Measurements from ENCODE around the gene VANGL2. TPM values are rescaled to one million over a fixed set of nuclear protein-coding genes. Genes with fewer than 3 reads are reported as not detected.

VANGL2 gene
- polyA plus RNA-seq, 2 donors, result 4.5 to 6.8 TPM

GRCh38 chr1:160410406-160411005, 10.1 kb downstream of the VANGL2 start:
- no peak overlapping the region for H3K27ac ChIP-seq (ENCODE audit: low read depth in 2 of 2, low read length in 1 of 2)
- H3K9me3 ChIP-seq (ENCODE audit: control insufficient read depth in 2 of 2, insufficient read depth in 1 of 2, low read depth in 1 of 2, low read length in 1 of 2), result no peaks in the 10 kb centered on the region
- H3K27me3 ChIP-seq (ENCODE audit: control insufficient read depth in 1 of 2, insufficient read depth in 2 of 2, low read length in 2 of 2), result no peaks in the 10 kb centered on the region
- H3K4me1 ChIP-seq (ENCODE audit: control insufficient read depth in 2 of 2, insufficient read depth in 2 of 2, low read length in 1 of 2), result peaks cover 11 to 30% of the 10 kb centered on the region in 2 donors
- H3K36me3 ChIP-seq (ENCODE audit: control insufficient read depth in 2 of 2, insufficient read depth in 2 of 2, low read length in 1 of 2), result no peaks in the 10 kb centered on the region
- WGBS, 2 donors, result 64 to 73% methylated on average over 19 of the region's 19 CpGs
- no peak overlapping the region for H3K4me3 ChIP-seq (ENCODE audit: low read depth in 1 of 2, low read length in 2 of 2)

GRCh38 chr1:160411271-160412027, 11.1 kb downstream of the VANGL2 start:
- no peaks in the 10 kb centered on the region for H3K36me3 ChIP-seq (ENCODE audit: control insufficient read depth in 2 of 2, insufficient read depth in 2 of 2, low read length in 1 of 2)
- H3K27ac ChIP-seq (ENCODE audit: low read depth in 2 of 2, low read length in 1 of 2), result no peak overlapping the region
- WGBS, 2 donors, result 60 to 79% methylated on average over 6 of the region's 6 CpGs
- H3K4me3 ChIP-seq (ENCODE audit: low read depth in 1 of 2, low read length in 2 of 2), result no peak overlapping the region
- H3K27me3 ChIP-seq (ENCODE audit: control insufficient read depth in 1 of 2, insufficient read depth in 2 of 2, low read length in 2 of 2), result no peaks in the 10 kb centered on the region
- H3K4me1 ChIP-seq (ENCODE audit: control insufficient read depth in 2 of 2, insufficient read depth in 2 of 2, low read length in 1 of 2), result peaks cover 11 to 30% of the 10 kb centered on the region in 2 donors
- no peaks in the 10 kb centered on the region for H3K9me3 ChIP-seq (ENCODE audit: control insufficient read depth in 2 of 2, insufficient read depth in 1 of 2, low read depth in 1 of 2, low read length in 1 of 2)

- no peaks in the 10 kb centered on the region for H3K27me3 ChIP-seq (ENCODE audit: control insufficient read depth in 1 of 2, insufficient read depth in 2 of 2, low read length in 2 of 2)
- H3K4me3 ChIP-seq (ENCODE audit: low read depth in 1 of 2, low read length in 2 of 2), result no peak overlapping the region
- no peak overlapping the region for H3K27ac ChIP-seq (ENCODE audit: low read depth in 2 of 2, low read length in 1 of 2)
- no peaks in the 10 kb centered on the region for H3K9me3 ChIP-seq (ENCODE audit: control insufficient read depth in 2 of 2, insufficient read depth in 1 of 2, low read depth in 1 of 2, low read length in 1 of 2)
- H3K4me1 ChIP-seq (ENCODE audit: control insufficient read depth in 2 of 2, insufficient read depth in 2 of 2, low read length in 1 of 2), result peaks cover 11 to 30% of the 10 kb centered on the region in 2 donors
- 82 to 83% methylated on average over 3 of the region's 3 CpGs for WGBS, 2 donors
- H3K36me3 ChIP-seq (ENCODE audit: control insufficient read depth in 2 of 2, insufficient read depth in 2 of 2, low read length in 1 of 2), result no peaks in the 10 kb centered on the region
These were observed 11.6 kb downstream of the VANGL2 start for GRCh38 chr1:160412028-160412362.

GRCh38 chr1:160413716-160414115, 13.4 kb downstream of the VANGL2 start:
- Histone ChIP-seq H3K4me3 (ENCODE audit: low read depth in 1 of 2, low read length in 2 of 2) (no peak overlapping the region), H3K27ac (ENCODE audit: low read depth in 2 of 2, low read length in 1 of 2) (no peak overlapping the region), H3K27me3 (ENCODE audit: control insufficient read depth in 1 of 2, insufficient read depth in 2 of 2, low read length in 2 of 2) (no peaks in the 10 kb centered on the region), H3K4me1 (ENCODE audit: control insufficient read depth in 2 of 2, insufficient read depth in 2 of 2, low read length in 1 of 2) (peaks cover 6 to 16% of the 10 kb centered on the region in 2 donors), H3K9me3 (ENCODE audit: control insufficient read depth in 2 of 2, insufficient read depth in 1 of 2, low read depth in 1 of 2, low read length in 1 of 2) (no peaks in the 10 kb centered on the region), H3K36me3 (ENCODE audit: control insufficient read depth in 2 of 2, insufficient read depth in 2 of 2, low read length in 1 of 2) (peaks cover 0 to 9% of the 10 kb centered on the region in 2 donors)
- WGBS, 2 donors, result 87 to 88% methylated on average over 3 of the region's 3 CpGs

GRCh38 chr1:160414881-160415280, 14.5 kb downstream of the VANGL2 start:
- WGBS, 2 donors, result 65 to 68% methylated on average over 2 of the region's 2 CpGs
- no peaks in the 10 kb centered on the region for H3K27me3 ChIP-seq (ENCODE audit: control insufficient read depth in 1 of 2, insufficient read depth in 2 of 2, low read length in 2 of 2)
- H3K27ac ChIP-seq (ENCODE audit: low read depth in 2 of 2, low read length in 1 of 2), result peak overlapping the region in 1 of 2 donors; percentile 14
- H3K4me1 ChIP-seq (ENCODE audit: control insufficient read depth in 2 of 2, insufficient read depth in 2 of 2, low read length in 1 of 2), result peaks cover 4 to 8% of the 10 kb centered on the region in 2 donors
- no peaks in the 10 kb centered on the region for H3K9me3 ChIP-seq (ENCODE audit: control insufficient read depth in 2 of 2, insufficient read depth in 1 of 2, low read depth in 1 of 2, low read length in 1 of 2)
- no peak overlapping the region for H3K4me3 ChIP-seq (ENCODE audit: low read depth in 1 of 2, low read length in 2 of 2)
- peaks cover 0 to 17% of the 10 kb centered on the region in 2 donors for H3K36me3 ChIP-seq (ENCODE audit: control insufficient read depth in 2 of 2, insufficient read depth in 2 of 2, low read length in 1 of 2)

- no peaks in the 10 kb centered on the region for H3K27me3 ChIP-seq (ENCODE audit: control insufficient read depth in 1 of 2, insufficient read depth in 2 of 2, low read length in 2 of 2)
- H3K4me3 ChIP-seq (ENCODE audit: low read depth in 1 of 2, low read length in 2 of 2), result no peak overlapping the region
- peaks cover 3 to 8% of the 10 kb centered on the region in 2 donors for H3K4me1 ChIP-seq (ENCODE audit: control insufficient read depth in 2 of 2, insufficient read depth in 2 of 2, low read length in 1 of 2)
- no peak overlapping the region for H3K27ac ChIP-seq (ENCODE audit: low read depth in 2 of 2, low read length in 1 of 2)
- 94% methylated on average over 29 of the region's 29 CpGs for WGBS, 2 donors
- H3K9me3 ChIP-seq (ENCODE audit: control insufficient read depth in 2 of 2, insufficient read depth in 1 of 2, low read depth in 1 of 2, low read length in 1 of 2), result no peaks in the 10 kb centered on the region
- peaks cover 0 to 23% of the 10 kb centered on the region in 2 donors for H3K36me3 ChIP-seq (ENCODE audit: control insufficient read depth in 2 of 2, insufficient read depth in 2 of 2, low read length in 1 of 2)
These were observed 15.4 kb downstream of the VANGL2 start for GRCh38 chr1:160415696-160416290.

GRCh38 chr1:160416369-160416768, 16.0 kb downstream of the VANGL2 start:
- Histone ChIP-seq H3K9me3 (ENCODE audit: control insufficient read depth in 2 of 2, insufficient read depth in 1 of 2, low read depth in 1 of 2, low read length in 1 of 2) (no peaks in the 10 kb centered on the region), H3K27me3 (ENCODE audit: control insufficient read depth in 1 of 2, insufficient read depth in 2 of 2, low read length in 2 of 2) (no peaks in the 10 kb centered on the region), H3K4me1 (ENCODE audit: control insufficient read depth in 2 of 2, insufficient read depth in 2 of 2, low read length in 1 of 2) (peaks cover 3 to 8% of the 10 kb centered on the region in 2 donors), H3K4me3 (ENCODE audit: low read depth in 1 of 2, low read length in 2 of 2) (no peak overlapping the region), H3K36me3 (ENCODE audit: control insufficient read depth in 2 of 2, insufficient read depth in 2 of 2, low read length in 1 of 2) (peaks cover 0 to 27% of the 10 kb centered on the region in 2 donors), H3K27ac (ENCODE audit: low read depth in 2 of 2, low read length in 1 of 2) (no peak overlapping the region)
- 46 to 54% methylated on average over 4 of the region's 4 CpGs for WGBS, 2 donors

GRCh38 chr1:160418483-160418882, 18.1 kb downstream of the VANGL2 start:
- Histone ChIP-seq H3K36me3 (ENCODE audit: control insufficient read depth in 2 of 2, insufficient read depth in 2 of 2, low read length in 1 of 2) (peaks cover 0 to 29% of the 10 kb centered on the region in 2 donors), H3K27ac (ENCODE audit: low read depth in 2 of 2, low read length in 1 of 2) (no peak overlapping the region)
- WGBS, 2 donors, result 80 to 87% methylated on average over 6 of the region's 6 CpGs

GRCh38 chr1:160419150-160419837, 18.9 kb downstream of the VANGL2 start:
- no peaks in the 10 kb centered on the region for H3K27me3 ChIP-seq (ENCODE audit: control insufficient read depth in 1 of 2, insufficient read depth in 2 of 2, low read length in 2 of 2)
- peaks cover 3 to 5% of the 10 kb centered on the region in 2 donors for H3K4me1 ChIP-seq (ENCODE audit: control insufficient read depth in 2 of 2, insufficient read depth in 2 of 2, low read length in 1 of 2)
- WGBS, 2 donors, result 92% methylated on average over 34 of the region's 34 CpGs
- H3K36me3 ChIP-seq (ENCODE audit: control insufficient read depth in 2 of 2, insufficient read depth in 2 of 2, low read length in 1 of 2), result peaks cover 0 to 33% of the 10 kb centered on the region in 2 donors
- no peak overlapping the region for H3K27ac ChIP-seq (ENCODE audit: low read depth in 2 of 2, low read length in 1 of 2)
- H3K4me3 ChIP-seq (ENCODE audit: low read depth in 1 of 2, low read length in 2 of 2), result no peak overlapping the region
- H3K9me3 ChIP-seq (ENCODE audit: control insufficient read depth in 2 of 2, insufficient read depth in 1 of 2, low read depth in 1 of 2, low read length in 1 of 2), result no peaks in the 10 kb centered on the region

More at GRCh38 chr1:160418483-160418882, 18.1 kb downstream of the VANGL2 start:
- no peak overlapping the region for H3K4me3 ChIP-seq (ENCODE audit: low read depth in 1 of 2, low read length in 2 of 2)
- no peaks in the 10 kb centered on the region for H3K27me3 ChIP-seq (ENCODE audit: control insufficient read depth in 1 of 2, insufficient read depth in 2 of 2, low read length in 2 of 2)
- H3K4me1 ChIP-seq (ENCODE audit: control insufficient read depth in 2 of 2, insufficient read depth in 2 of 2, low read length in 1 of 2), result peaks cover 3 to 8% of the 10 kb centered on the region in 2 donors
- no peaks in the 10 kb centered on the region for H3K9me3 ChIP-seq (ENCODE audit: control insufficient read depth in 2 of 2, insufficient read depth in 1 of 2, low read depth in 1 of 2, low read length in 1 of 2)

Measured in esophagus (tissue), 2 donors.